Suprapubic skin (tissue), 4 donors: ENCODE data around the gene CELA2A. TPM values are rescaled to one million over a fixed set of nuclear protein-coding genes. Genes with fewer than 3 reads are reported as not detected.
"Not testable (repeated sequence)": the region's sequence is repeated elsewhere in the genome, so short reads cannot be mapped to it uniquely, and the experiment has no call there.

ENCODE experiments used
- DNase-seq, 2 donors: peaks; one replicate each; pipeline ENCODE4 v3.0.0-alpha.2; 2019; ENCODE audit warnings: low spot score in 2 of 2
- H3K27ac ChIP-seq: fragments of 200-600 bp; sonication (generic); one replicate; pipeline ENCODE4 v1.5.1; 2019
- H3K27me3 ChIP-seq: fragments of 200-600 bp; sonication (generic); one replicate; pipeline ENCODE4 v1.5.1; 2019
- H3K36me3 ChIP-seq: fragments of 200-600 bp; sonication (generic); one replicate; pipeline ENCODE4 v1.5.1; 2019
- H3K4me1 ChIP-seq: fragments of 200-600 bp; sonication (generic); one replicate; pipeline ENCODE4 v1.5.1; 2019
- H3K4me3 ChIP-seq: fragments of 200-600 bp; sonication (generic); one replicate; pipeline ENCODE4 v1.5.1; 2019; ENCODE audit warnings: mild to moderate bottlenecking
- H3K9me3 ChIP-seq: fragments of 200-600 bp; sonication (generic); one replicate; pipeline ENCODE4 v1.5.1; 2019
- EP300 ChIP-seq: sonication (generic); formaldehyde crosslinking; IDR thresholded peaks from one replicate; pipeline ENCODE4 v1.6.1; 2017; ENCODE audit warnings: antibody characterized with exemption
- POLR2A ChIP-seq, 2 donors: fragments of 450-650 bp; IDR thresholded peaks; one replicate each; pipeline ENCODE4 v1.6.1; 2017; ENCODE audit warnings: antibody characterized with exemption in 2 of 2, mild to moderate bottlenecking in 2 of 2, moderate library complexity in 2 of 2
- POLR2AphosphoS5 ChIP-seq, 3 donors: sonication (generic); formaldehyde crosslinking; IDR thresholded peaks; one replicate each; pipeline ENCODE4 v1.6.1; 2017; ENCODE audit warnings: antibody characterized with exemption in 3 of 3
- WGBS: methylation state at CpG from one replicate; pipeline ENCODE4 v1.1.5; 2018; 5-methylcytosine and 5-hydroxymethylcytosine counted together
- total RNA-seq, 4 donors: library from RNA; depleted of rRNA; stranded (reverse); fragments of >200 nt; gene quantifications; one replicate each; pipeline ENCODE4 v1.1.0, GENCODE V29; 2016
- TF ChIP-seq, protein P1 (sequence below), 2 donors: fragments of 200-600 bp in 1 of 2; fragments of 450-650 bp in 1 of 2; sonication (generic) in 1 of 2; IDR thresholded peaks; one replicate each; pipeline ENCODE4 v1.5.1; 2016 to 2019; ENCODE audit warnings: antibody characterized with exemption in 2 of 2, mild to moderate bottlenecking in 1 of 2, moderate library complexity in 1 of 2

Gene CELA2A
- total RNA-seq, 4 donors from 2014 or later: not detected

DNA sequence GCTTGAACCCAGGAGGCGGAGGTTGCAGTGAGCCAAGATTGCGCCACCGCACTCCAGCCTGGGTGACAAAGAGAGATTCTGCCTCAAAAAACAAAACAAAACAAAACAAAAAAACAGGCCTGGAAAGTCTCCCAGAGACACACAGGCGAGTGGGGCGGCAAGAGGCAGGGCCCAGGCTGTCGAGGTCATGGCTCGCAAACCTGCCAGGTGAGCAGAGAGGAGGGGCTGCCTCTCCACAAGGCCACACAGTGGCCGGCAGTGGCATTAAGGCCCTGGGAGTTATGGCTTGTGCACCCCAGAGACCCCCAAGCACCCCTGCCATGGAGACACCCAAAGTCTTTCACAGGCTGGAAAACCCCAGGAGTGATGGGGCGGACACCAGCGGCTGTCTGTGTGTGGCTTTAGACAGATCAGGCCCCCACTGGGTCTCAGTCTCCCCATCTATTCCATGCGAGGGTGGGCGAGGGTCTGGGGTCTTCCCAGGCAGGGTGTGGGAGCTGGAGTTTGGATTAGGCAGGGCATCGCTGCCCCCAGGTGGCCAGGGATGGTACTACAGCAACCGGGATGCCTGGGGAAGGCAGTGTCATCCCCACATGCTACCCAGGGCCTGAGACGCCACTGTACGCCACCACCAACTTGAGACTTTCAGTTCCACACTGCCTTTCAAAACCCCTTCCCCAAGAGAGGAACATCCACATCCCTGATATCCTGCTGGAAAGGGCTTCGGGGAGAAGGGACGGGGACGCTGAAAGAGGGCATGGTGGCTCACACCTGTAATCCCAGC is 25.6 kb upstream of the CELA2A start:
- Histone ChIP-seq H3K4me1 (peaks cover 10% of the 10 kb centered on the region), H3K4me3 (no peak overlapping the region), H3K9me3 (no peaks in the 10 kb centered on the region), H3K36me3 (peaks cover 39% of the 10 kb centered on the region), H3K27ac (no peak overlapping the region), H3K27me3 (no peaks in the 10 kb centered on the region)
- no peak for DNase-seq
- TF ChIP-seq POLR2A (IDR thresholded peaks at IDR 0.05): no peak
- TF ChIP-seq, protein P1, sequence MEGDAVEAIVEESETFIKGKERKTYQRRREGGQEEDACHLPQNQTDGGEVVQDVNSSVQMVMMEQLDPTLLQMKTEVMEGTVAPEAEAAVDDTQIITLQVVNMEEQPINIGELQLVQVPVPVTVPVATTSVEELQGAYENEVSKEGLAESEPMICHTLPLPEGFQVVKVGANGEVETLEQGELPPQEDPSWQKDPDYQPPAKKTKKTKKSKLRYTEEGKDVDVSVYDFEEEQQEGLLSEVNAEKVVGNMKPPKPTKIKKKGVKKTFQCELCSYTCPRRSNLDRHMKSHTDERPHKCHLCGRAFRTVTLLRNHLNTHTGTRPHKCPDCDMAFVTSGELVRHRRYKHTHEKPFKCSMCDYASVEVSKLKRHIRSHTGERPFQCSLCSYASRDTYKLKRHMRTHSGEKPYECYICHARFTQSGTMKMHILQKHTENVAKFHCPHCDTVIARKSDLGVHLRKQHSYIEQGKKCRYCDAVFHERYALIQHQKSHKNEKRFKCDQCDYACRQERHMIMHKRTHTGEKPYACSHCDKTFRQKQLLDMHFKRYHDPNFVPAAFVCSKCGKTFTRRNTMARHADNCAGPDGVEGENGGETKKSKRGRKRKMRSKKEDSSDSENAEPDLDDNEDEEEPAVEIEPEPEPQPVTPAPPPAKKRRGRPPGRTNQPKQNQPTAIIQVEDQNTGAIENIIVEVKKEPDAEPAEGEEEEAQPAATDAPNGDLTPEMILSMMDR (IDR thresholded peaks at IDR 0.05): peak; percentile 89 to 92
- no peak for TF ChIP-seq POLR2AphosphoS5 (IDR thresholded peaks at IDR 0.05)
- 75% methylated on average over 12 of the region's 19 CpGs for WGBS

- peak in 1 of 2 donors; percentile 55 for DNase-seq
- H3K27ac ChIP-seq: no peak overlapping the region
- H3K27me3 ChIP-seq: no peaks in the 10 kb centered on the region
- no peak for TF ChIP-seq POLR2A (IDR thresholded peaks at IDR 0.05)
- TF ChIP-seq, protein P1 (IDR thresholded peaks at IDR 0.05): no peak
- no peak for TF ChIP-seq EP300
- TF ChIP-seq POLR2AphosphoS5 (IDR thresholded peaks at IDR 0.05): no peak
- H3K9me3 ChIP-seq: no peaks in the 10 kb centered on the region
- H3K4me3 ChIP-seq: no peak overlapping the region
- 79% methylated on average over 4 of the region's 4 CpGs for WGBS
- H3K36me3 ChIP-seq: peaks cover 33% of the 10 kb centered on the region
- H3K4me1 ChIP-seq: peaks cover 4% of the 10 kb centered on the region
These were observed 25.0 kb upstream of the CELA2A start for GRCh38 chr1:15431571-15431948.

DNA sequence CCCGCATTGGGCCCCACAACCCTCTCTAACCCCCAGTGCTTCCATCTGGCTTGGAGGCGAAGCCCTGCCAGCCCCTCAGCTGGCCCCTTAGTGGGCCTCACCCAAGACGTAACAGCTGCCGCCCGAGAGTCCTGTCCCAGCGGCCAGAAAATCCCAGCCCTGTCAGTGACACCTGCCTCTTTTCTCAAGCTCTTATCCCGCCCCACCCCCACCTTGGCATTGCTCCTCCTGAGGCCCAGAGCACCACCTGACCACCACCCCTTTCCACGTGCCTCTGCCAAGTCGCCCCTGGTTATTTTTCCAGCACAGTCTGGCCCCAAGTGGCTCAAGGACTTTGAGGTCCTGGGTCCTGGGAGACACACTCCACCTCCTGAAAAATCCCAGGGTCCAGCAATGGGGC is 24.2 kb upstream of the CELA2A start:
- no peak overlapping the region for H3K27ac ChIP-seq
- DNase-seq: no peak
- 74% methylated on average over 9 of the region's 9 CpGs for WGBS

DNA sequence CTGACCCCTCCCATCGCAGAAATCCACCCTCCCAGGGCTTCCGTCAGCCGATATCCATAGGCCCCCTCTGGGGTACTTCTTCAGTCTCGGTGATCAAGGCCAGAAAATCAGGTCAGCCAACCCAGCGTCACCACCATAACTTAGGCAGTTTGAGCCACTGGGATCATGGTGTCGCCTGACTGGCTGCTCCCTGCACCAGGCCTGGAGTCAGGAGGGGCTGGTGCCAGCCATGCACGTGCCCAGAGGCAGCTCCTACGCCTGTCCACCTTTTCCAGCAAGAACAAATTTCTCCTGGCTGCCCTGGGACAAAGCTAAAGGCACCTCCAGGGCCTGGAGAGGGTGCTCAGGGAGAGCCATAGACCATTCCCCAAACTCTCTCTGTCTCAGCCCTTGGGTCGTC is 23.1 kb upstream of the CELA2A start:
- DNase-seq: no peak
- TF ChIP-seq EP300 (no peak), POLR2AphosphoS5 (IDR thresholded peaks at IDR 0.05) (no peak), POLR2A (IDR thresholded peaks at IDR 0.05) (no peak)
- TF ChIP-seq, protein P1 (IDR thresholded peaks at IDR 0.05): no peak
- Histone ChIP-seq H3K27me3 (no peaks in the 10 kb centered on the region), H3K4me3 (no peak overlapping the region), H3K36me3 (peaks cover 15% of the 10 kb centered on the region), H3K4me1 (no peaks in the 10 kb centered on the region), H3K27ac (no peak overlapping the region), H3K9me3 (no peaks in the 10 kb centered on the region)
- WGBS: 78% methylated on average over 9 of the region's 9 CpGs

More for the DNA sequence above, 24.2 kb upstream of the CELA2A start:
- no peaks in the 10 kb centered on the region for H3K4me1 ChIP-seq
- TF ChIP-seq POLR2AphosphoS5 (IDR thresholded peaks at IDR 0.05) (no peak), EP300 (no peak), POLR2A (IDR thresholded peaks at IDR 0.05) (no peak)
- TF ChIP-seq, protein P1 (IDR thresholded peaks at IDR 0.05): no peak
- peaks cover 26% of the 10 kb centered on the region for H3K36me3 ChIP-seq
- H3K27me3 ChIP-seq: no peaks in the 10 kb centered on the region
- H3K4me3 ChIP-seq: no peak overlapping the region
- H3K9me3 ChIP-seq: no peaks in the 10 kb centered on the region

DNA sequence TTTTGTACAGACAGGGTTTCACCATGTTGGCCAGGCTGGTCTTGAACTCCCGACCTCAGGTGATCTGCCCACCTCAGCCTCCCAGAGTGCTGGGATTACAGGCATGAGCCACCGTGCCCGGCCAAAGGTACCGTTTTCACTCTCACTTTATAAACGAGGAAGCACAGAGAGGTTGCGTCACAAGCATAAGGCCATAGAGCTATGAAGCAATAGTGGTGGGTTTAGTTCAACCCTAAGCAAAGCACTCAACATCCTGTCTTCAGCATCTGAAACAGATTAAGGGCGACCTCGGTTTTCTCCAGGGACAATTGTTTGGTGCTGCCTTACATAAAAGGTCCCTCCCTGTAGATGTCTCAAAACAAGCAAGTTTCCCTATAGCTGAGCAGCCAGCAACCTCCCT is 21.8 kb upstream of the CELA2A start:
- not testable (repeated sequence) for H3K36me3 ChIP-seq, H3K4me1 ChIP-seq, H3K27me3 ChIP-seq, H3K4me3 ChIP-seq, DNase-seq, H3K9me3 ChIP-seq, H3K27ac ChIP-seq
- WGBS: 59% methylated on average over 8 of the region's 8 CpGs
